HG03103 (cell line): ENCODE measurements around the gene TOMM20.
"Not testable (repeated sequence)": the region's sequence is repeated elsewhere in the genome, so short reads cannot be mapped to it uniquely, and the experiment has no call there.

ENCODE experiments used
- ATAC-seq: cut with Tn5 transposase; IDR thresholded peaks from one replicate; pipeline ENCODE4 v1.9.1; 2021; ENCODE audit warnings: low read depth; ENCODE audit not compliant: unreplicated experiment

TOMM20 gene

DNA sequence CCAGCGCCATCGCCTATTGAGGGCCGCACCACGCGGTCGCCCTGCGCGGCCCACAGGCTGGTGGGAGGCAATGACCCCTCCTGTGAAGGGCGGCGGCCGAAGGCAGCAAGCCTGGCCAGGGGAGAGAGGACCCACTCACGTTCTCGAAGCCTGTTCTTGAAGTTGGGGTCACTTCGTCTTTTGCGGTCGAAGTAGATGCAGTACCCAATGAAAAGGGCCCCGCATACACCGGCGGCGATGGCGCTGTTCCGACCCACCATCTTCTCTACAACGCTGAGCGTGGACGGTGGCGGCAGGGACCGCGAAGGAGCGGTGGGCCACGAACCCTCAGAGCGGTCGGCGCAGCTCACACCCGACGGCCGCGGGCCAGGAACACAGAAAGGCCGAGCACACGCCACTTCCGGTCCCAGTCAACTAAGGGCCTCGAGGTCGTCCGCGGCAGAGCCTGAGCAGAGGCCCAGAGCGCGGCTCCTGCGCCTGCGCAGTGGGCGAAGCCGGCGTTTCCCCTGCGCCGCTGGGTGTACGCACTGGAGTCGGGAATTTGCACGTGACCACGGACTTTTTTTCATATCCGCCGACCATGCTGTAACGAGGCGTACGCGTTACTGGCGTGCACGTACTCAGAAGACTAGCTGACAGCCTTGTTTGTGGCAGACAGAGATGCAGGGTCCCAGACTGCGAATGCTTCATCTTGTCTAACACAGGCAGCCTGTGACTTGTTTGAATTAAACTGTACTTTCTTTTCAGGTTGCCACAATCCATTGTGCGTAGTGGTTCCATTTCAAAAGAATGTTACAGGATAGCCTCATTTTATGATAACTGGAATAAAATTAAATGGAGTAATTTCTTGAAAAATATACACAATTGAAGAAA, at the start of gene TOMM20:
Gene TOMM20 (minus strand): TSS at position 382 of the 873 bp plus-strand sequence. CDS start 122 bp downstream, at position 260.
- peak; percentile 92 for ATAC-seq

DNA sequence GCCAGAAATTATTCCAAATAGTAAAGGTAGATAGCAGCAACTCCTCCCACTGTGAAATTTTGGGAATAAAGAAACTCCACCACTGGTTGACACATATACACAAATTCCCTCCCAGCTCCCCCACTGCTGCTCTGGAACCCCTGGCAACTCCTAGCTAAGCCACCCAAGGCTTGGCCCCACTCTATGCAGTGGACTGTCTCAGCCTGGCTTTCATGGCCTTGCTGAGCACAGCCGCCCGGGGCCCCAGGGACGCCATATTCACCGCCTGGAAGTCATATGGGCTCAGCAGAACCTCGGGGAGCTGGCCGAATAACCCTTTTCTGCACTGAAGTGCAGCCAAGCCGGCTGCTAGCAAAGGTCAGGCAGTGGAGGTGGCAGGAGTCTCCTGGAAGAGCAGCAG, 47.8 kb upstream of the TOMM20 start:
- no peak for ATAC-seq

DNA sequence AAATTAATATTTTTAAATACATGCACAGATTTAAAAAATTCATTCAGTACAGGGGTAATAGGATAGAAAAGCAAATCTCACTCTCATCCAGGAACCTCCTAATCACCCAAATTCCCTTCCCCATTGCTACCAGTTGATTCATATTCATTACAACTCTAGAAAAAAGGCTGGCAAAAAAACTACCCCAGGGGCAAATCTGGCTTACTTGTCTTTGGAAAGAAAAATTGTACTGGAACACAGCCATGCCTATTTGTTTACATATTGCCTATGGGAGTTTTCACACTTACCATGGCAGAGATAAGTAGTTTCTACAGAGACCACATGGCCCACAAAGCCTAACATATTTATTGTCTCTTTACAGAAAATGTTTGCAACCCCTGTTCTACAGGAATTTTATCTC, 41.3 kb upstream of the TOMM20 start:
- no peak for ATAC-seq

DNA sequence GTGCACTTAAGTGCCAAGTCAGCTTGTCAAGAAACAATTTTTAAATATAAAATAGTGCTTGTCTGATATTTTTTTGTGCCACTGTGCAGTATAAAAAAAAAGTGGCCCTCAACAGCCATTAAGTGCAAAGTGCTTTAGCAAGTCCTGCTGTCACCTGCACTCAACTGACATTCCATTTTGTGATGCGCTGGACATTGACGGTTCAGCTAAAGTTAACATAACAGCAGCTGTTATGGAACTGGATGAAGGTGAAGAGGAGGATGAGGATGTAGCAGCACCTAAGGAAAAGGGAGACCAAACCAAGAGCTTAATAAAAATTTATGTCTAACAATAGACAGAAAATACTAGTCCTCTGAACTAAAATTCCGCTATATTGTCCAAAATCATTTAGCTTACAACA, 39.7 kb upstream of the TOMM20 start:
- no peak for ATAC-seq

DNA sequence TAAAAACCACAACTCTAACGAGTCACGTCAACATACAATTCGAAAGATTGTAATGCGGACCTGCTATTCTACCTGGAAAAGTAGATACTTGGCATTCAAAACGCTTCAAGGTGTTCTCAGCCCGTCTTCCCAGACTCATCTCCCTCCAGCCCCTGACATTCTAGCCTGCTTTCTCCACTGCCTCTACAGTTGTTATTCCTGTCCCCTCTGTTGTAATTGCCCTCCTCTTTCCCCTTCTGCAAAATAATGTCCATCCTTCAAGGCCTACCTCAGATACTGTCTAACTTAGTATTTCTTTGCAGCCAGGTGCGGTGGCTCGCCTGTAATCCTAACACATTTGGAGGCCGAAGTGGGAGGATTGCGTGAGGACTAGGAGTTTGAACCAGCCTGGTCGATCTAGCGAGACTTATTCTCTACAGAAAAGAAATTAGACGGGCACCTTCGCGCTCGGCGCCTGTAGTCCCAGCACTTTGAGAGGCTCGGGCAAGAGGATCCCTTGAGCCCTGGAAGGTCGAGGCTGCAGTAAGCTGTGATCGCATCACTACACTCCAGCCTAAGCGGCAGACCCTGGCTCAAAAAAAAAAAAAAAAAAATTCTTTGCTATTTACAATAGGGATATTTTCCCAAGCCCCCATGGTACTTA, 33.2 kb upstream of the TOMM20 start:
- ATAC-seq: no peak

DNA sequence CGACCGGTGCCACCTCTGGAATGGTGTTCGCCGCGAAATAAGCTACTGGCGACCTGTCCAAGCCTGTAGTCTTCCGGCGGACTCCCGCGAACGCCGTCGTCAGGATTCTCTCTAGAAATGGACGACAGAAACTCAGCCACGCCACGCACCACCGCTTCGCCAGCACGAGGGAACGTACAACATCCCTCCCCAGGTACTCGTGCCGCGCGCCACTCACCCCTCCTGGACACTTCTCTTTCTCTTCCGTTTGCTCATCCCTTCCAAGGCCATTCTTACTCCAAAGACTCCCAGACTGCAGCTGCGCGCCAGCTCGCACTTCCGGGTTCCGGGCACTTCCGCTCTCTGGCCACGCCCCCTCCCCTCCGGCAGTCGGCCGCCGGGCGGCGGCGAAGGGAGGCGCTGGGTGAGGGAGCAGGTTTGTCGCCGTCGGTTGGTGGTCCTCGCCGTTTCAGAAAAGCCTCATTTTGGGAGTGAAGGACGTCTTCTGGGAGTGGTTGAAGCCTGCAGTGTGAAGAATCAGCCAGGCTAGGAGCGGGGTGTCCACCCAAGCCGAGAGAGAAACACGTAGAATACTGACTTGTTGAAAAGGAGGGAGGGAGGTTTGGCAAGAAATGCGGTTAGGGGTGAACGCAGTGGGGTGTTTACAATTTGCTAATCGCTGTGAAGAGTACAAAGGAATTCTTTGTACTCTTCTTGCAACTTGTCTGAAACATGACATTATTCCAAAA, 32.5 kb upstream of the TOMM20 start, which contains the start of gene RBM34:
Gene RBM34 (minus strand): TSS at position 294 of the 728 bp plus-strand sequence. CDS start 24 bp downstream, at position 270.
- peak; percentile 92 for ATAC-seq

DNA sequence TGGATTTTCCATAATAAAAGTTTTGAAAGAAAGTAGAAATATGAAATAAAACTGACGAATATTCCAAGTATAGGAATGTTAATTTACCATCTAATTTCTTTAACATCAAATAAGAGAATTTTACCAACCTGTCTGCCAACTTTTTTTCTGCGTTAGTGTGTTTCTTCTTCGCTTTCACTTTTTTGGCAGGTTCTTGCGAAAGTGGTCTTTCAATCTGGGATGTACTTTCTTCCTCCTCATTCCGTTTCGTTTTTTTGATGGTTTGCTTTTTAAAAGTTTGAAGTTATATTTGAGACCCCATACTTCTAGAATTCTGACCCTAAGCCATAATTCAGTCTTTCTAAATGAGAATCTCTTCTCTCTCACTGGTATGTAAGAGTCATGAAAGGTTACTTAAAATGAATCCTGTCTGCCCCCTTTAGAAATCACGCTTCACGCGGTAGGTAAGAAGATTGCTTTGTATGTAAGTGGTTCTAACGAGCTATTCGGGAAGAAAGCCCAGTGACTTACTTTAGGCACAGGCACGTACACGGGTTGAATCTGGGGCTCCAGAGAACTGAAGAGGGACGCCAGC, 31.8 kb upstream of the TOMM20 start:
- ATAC-seq: peak; percentile 23

DNA sequence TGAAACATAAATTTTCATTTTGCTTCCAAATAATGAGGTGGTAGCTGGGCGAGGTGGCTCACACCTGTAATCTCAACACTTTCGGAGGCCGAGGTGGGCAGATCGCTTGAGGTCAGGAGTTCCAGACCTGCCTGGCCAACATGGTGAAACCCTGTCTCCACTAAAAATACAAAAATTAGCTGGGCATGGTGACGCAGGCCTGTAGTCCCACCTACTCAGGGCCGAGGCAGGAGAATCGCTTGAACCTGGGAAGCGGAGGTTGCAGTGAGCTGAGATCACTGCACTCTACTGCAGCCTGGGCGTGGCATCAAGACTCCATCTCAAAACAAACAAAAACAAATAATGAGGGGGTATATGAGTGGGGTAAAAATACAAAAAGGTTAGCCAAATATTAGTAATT, 31.3 kb upstream of the TOMM20 start:
- not testable (repeated sequence) for ATAC-seq

DNA sequence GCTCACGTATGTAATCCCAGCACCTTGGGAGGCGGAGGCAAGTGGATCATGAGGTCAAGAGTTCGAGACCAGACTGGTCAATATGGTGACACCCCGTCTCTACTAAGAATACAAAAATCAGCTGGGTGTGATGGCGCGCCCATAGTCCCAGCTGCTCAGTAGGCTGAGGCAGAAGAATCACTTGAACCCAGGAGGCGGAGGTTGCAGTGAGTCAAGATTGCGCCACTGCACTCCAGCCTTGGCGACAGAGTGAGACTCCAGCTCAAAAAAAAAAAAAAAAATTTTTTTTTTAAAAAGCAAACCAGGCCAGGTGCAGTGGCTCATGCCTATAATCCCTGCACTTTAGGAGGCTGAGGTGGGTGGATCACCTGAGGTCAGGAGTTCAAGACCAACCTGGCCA, 30.6 kb upstream of the TOMM20 start:
- not testable (repeated sequence) for ATAC-seq

DNA sequence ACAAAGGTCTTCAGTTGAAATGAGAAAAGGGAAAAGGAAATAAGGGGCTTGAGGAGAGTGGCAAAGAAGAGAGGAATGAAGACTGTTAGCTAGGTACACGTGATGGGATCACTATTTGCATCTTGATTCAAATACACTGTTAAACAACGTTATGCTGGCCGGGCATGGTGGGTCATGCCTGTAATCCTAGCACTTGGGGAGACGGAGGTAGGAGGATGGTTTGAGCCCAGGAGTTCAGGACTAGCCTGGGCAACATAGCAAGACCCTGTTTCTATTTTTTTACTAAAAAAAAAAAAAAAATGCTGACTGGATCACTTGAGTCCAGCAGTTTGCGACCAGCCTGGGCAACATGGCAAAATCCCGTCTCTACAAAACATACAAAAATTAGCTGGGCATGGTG, 30.0 kb upstream of the TOMM20 start:
- no peak for ATAC-seq

DNA sequence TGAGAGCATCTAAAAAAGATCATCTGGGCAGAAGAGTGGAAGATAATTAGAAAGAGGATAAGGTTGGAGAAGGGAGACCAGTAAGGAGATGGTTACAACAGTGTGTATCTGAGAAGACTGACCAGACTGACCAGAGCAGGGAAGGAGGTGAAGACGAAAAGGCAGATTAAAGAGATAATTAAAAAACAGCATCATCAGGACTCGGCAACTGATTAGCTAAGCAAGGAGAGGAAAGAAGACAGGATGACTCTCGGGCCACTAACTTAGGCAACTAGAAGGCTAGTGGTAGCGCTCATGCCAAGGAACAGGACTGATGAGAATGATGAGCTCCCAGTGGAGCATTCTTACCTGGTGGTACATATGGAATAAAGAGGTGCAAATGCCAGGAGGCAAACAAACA, 28.5 kb upstream of the TOMM20 start:
- ATAC-seq: no peak

DNA sequence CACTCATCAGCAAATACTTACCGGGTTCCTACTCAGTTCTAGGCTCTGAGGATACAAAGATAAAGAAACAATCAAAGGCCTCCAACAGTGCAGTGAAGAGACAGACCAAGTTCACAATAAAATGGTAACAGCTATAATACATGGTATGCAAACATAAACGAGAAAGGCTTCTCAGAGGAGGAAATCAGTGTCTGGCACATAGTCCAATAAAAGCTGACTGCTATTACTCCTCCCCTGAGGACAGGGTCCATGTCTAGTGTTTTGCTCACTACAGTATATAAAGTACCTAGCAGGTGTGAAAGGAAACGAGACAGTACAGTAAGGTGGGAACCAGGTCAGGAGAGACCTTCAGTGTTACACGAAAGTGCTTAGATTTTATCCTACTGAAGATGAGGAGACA, 28.1 kb upstream of the TOMM20 start:
- ATAC-seq: no peak

DNA sequence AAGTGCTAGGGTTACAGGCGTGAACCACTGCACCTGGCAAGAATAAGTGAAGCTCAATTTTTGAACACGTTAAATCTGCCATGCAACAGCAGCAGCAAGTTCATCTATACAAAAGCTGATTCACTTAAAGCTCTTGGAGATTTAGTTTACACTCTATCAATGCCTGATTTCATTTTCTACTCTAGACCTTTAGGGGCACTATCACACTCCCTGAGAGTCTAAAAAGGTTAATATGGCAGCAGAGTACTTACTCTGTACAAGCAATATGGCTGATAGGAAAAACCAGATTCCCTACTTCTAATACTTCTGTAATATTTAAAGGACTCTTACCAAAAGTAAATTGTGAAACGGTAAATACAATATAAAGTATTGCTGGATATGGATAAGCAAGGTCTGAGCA, 27.6 kb upstream of the TOMM20 start:
- ATAC-seq: no peak

DNA sequence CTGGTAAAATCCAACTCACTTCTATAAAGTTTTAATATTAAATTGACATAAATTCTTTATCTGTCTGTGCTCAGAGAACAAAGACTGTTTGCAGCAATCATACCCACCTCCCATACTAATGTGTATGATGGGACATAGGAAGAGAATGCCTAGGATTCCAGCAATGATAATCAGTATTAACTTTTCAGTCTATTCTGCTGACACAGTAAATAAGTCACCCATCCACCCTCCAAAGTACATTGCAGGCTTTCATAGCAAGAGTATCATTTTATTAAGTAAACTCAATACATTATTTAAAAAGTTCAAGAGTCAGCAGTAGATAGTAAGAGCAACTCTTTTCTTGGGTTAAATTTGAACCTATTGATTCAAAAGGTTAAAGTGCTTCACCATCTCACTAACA, 23.6 kb upstream of the TOMM20 start:
- no peak for ATAC-seq

DNA sequence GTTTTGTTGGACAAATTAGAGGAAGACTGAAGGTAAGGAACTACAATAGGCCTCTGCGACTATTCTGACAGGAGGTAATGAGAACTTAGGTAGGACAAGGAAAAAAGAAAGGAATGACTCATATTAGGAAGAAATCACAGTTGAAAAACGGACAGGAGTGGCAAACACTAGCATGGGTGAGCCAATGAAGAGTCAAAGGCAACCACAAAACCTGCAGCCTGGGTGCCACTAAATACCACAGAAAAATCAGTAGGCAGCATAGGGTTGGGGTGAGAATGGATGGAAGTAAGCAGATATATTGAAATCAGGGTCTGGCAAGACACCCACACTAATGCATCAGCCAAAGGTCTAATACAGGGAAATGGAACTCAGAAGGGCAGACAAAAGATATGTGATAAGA, 22.4 kb upstream of the TOMM20 start:
- no peak for ATAC-seq

DNA sequence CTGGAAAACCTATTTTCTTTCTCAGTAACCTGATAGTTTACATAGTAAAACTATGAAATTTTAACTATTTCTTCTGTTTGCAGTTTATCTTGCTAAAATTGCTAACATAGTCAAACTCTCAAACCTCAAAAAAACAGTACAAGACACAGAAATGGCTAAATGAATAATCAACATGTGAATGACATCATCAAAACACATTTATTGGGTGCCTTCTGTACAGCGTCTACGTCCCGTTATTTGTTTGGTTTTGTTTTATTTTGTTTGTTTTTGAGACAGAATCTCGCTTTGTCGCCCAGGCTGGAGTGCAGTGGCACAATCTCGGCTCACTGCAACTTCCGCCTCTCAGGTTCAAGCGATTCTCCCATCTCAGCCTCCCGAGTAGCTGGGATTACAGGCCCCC, 21.2 kb upstream of the TOMM20 start:
- no peak for ATAC-seq

DNA sequence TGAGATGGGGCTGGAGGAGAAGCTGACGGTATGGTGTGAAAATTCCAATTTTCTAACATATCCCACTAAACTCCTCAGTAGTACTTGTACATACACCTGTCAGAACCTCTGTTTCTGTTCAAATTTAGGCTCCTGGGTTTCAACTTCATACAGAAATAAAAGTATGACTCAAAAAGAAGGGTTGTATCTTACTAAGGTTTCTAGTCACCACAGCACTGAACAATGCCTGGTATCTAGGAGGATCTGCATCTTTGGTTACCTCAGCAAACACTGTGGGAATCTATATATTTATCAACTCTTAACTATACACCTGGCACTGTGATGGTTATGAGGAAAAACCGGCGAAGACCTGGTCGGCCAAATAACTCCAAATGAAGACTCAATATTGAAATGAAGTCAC, 18.6 kb upstream of the TOMM20 start:
- no peak for ATAC-seq

DNA sequence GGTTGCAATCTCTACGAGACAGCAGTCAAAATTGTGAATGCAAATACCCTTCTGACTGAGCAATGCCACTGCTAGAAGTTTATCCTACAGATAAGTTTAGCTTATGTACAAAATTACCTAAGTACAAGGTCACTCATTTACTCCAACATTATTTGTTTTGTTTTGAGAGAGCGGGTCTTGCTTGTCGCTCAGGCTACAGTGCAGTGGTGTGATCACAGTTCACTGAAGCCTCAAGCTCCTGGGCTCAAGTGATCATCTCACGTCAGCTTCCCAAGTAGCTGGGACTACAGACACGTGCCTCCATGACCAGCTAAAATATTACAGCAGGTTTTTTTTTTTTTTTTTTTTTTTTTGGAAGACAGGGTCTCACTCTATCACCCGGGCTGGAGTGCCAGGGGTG, 17.0 kb upstream of the TOMM20 start:
- ATAC-seq: no peak

DNA sequence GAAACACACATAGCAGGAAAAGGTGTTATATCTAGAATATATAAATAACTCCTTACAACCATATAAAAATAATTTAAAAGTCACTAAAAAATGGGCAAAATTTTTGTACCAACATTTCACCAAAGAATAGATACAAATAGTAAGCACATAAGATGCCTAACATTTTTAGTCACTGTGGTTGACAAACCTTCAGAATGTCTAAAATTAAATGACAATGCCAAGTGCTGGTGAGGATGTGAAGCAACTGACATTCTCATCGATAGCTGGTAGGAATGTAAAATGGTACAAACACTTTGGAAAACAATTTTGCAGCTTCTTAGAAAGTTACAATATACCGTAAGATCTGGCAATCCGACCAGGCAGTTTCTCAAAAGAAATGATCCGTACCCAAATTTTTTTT, 14.4 kb upstream of the TOMM20 start:
- no peak for ATAC-seq

DNA sequence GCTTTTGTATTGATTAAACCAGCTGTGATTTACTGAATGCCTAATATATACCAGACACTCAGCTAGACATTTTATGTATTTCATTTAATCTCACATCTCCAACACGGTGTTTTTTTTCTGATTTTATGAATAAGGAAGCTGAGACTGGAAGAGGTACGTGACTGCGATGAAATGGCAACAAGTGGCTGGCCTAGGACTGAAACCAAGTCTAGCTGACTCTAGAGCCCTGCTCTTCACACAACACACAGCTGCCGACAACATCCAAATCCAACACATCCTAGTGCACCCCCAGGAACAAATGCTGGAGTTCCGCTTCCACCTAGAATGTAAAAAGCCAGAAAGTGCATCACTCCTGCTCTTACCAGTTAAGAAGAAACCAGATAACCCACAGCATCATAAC, 10.7 kb upstream of the TOMM20 start:
- no peak for ATAC-seq

DNA sequence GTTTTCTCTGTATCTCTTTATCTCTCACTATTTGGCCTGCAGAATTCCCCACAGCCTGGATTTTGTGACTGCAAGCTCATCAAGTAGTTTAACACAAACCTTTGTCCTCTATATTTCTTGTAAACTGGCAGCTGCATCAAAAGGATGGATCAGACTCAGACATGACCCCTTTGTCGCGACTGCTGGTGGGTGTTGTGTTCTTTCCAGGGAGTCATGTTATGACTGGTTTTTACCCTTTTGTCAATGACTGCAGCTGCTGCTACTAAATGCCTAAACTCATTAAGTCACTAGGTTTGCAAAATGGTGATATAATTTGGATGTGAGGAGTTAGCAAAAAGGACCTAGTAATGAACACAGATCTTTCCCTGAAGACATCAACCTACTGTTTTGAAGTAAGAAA, 10.2 kb upstream of the TOMM20 start:
- ATAC-seq: no peak
